HG02981 (cell line): ENCODE data around the gene TMEM37.

Experiments used
- ATAC-seq: cut with Tn5 transposase; IDR thresholded peaks from one replicate; pipeline ENCODE4 v1.9.1; 2021; ENCODE audit warnings: mild to moderate bottlenecking, moderate library complexity; ENCODE audit not compliant: unreplicated experiment

Gene TMEM37

GRCh38 chr2:119432851-119433522 is 1.3 kb downstream of the TMEM37 start:
- ATAC-seq, result no peak

- no peak for ATAC-seq
Measured at GRCh38 chr2:119433636-119434327, 2.1 kb downstream of the TMEM37 start.

GRCh38 chr2:119434664-119435063 is 3.0 kb downstream of the TMEM37 start:
- no peak for ATAC-seq

- no peak for ATAC-seq
Measured at GRCh38 chr2:119435081-119435952, 3.7 kb downstream of the TMEM37 start.

- ATAC-seq, result no peak
Measured at GRCh38 chr2:119435953-119436297, 4.3 kb downstream of the TMEM37 start.

- no peak for ATAC-seq
Measured at GRCh38 chr2:119436993-119437772, 5.5 kb downstream of the TMEM37 start.

- ATAC-seq, result no peak
Measured at GRCh38 chr2:119438128-119438656, 6.5 kb downstream of the TMEM37 start.

GRCh38 chr2:119438726-119439284 is 7.2 kb downstream of the TMEM37 start:
- no peak for ATAC-seq

- no peak for ATAC-seq
Measured at GRCh38 chr2:119439574-119440500, 8.2 kb downstream of the TMEM37 start.

- no peak for ATAC-seq
Measured at GRCh38 chr2:119440501-119440870, 8.8 kb downstream of the TMEM37 start.

GRCh38 chr2:119440873-119441272 is 9.2 kb downstream of the TMEM37 start:
- ATAC-seq, result no peak

- ATAC-seq, result no peak
Measured at GRCh38 chr2:119441376-119442225, 9.9 kb downstream of the TMEM37 start.

- ATAC-seq, result no peak
Measured at GRCh38 chr2:119442226-119442619, 10.6 kb downstream of the TMEM37 start.

- no peak for ATAC-seq
Measured at GRCh38 chr2:119442850-119443249, 11.2 kb downstream of the TMEM37 start.

- no peak for ATAC-seq
Measured at GRCh38 chr2:119446037-119446436, 14.4 kb downstream of the TMEM37 start.

GRCh38 chr2:119448427-119449141 is 16.9 kb downstream of the TMEM37 start:
- ATAC-seq, result no peak

GRCh38 chr2:119449521-119449920 is 17.9 kb downstream of the TMEM37 start:
- no peak for ATAC-seq
